ENCODE measurements around the gene MYH4.

DNA sequence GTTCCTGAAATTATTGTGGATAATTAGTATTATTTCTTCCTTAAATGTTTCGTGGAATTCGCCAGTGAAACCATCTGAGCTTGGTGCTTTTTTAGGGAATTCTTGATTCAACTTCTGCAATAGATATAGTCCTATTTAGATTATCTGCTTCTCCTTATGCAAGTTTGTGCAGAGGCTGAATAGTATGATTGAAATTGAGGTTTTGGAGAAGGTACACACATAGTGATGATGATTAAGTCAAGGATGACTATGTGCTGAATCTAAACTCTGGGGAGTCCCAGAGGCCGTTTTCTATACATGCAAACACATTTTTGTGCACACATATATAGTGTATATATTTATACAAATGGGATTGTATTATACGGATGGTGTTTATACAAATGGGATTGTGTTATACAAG lies 5.2 kb upstream of the MYH4 start:
- TF ChIP-seq, protein P1, sequence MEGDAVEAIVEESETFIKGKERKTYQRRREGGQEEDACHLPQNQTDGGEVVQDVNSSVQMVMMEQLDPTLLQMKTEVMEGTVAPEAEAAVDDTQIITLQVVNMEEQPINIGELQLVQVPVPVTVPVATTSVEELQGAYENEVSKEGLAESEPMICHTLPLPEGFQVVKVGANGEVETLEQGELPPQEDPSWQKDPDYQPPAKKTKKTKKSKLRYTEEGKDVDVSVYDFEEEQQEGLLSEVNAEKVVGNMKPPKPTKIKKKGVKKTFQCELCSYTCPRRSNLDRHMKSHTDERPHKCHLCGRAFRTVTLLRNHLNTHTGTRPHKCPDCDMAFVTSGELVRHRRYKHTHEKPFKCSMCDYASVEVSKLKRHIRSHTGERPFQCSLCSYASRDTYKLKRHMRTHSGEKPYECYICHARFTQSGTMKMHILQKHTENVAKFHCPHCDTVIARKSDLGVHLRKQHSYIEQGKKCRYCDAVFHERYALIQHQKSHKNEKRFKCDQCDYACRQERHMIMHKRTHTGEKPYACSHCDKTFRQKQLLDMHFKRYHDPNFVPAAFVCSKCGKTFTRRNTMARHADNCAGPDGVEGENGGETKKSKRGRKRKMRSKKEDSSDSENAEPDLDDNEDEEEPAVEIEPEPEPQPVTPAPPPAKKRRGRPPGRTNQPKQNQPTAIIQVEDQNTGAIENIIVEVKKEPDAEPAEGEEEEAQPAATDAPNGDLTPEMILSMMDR (IDR thresholded peaks at IDR 0.05; ENCODE audit: insufficient read depth, low read length), result no peak
- TF ChIP-seq, protein P2, sequence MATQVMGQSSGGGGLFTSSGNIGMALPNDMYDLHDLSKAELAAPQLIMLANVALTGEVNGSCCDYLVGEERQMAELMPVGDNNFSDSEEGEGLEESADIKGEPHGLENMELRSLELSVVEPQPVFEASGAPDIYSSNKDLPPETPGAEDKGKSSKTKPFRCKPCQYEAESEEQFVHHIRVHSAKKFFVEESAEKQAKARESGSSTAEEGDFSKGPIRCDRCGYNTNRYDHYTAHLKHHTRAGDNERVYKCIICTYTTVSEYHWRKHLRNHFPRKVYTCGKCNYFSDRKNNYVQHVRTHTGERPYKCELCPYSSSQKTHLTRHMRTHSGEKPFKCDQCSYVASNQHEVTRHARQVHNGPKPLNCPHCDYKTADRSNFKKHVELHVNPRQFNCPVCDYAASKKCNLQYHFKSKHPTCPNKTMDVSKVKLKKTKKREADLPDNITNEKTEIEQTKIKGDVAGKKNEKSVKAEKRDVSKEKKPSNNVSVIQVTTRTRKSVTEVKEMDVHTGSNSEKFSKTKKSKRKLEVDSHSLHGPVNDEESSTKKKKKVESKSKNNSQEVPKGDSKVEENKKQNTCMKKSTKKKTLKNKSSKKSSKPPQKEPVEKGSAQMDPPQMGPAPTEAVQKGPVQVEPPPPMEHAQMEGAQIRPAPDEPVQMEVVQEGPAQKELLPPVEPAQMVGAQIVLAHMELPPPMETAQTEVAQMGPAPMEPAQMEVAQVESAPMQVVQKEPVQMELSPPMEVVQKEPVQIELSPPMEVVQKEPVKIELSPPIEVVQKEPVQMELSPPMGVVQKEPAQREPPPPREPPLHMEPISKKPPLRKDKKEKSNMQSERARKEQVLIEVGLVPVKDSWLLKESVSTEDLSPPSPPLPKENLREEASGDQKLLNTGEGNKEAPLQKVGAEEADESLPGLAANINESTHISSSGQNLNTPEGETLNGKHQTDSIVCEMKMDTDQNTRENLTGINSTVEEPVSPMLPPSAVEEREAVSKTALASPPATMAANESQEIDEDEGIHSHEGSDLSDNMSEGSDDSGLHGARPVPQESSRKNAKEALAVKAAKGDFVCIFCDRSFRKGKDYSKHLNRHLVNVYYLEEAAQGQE (IDR thresholded peaks at IDR 0.05; ENCODE audit: insufficient replicate concordance, low read depth), result no peak
- TF ChIP-seq POLR2AphosphoS5 (IDR thresholded peaks at IDR 0.05; ENCODE audit: low read depth) (no peak), GABPA (IDR thresholded peaks at IDR 0.05; ENCODE audit: low read depth) (no peak), SPI1 (IDR thresholded peaks at IDR 0.05; ENCODE audit: borderline replicate concordance, low read depth) (no peak)

Measured in HL-60 (cell line).